Neural cell (in vitro differentiated cells): Measurements from ENCODE around the gene COL18A1. TPM values are rescaled to one million over a fixed set of nuclear protein-coding genes. Genes with fewer than 3 reads are reported as not detected.

Experiments
- H2AFZ ChIP-seq: fragments of 200-600, 300-800 bp; sonication (generic), shearing (Covaris generic); 2 replicates; pipeline ENCODE4 v1.6.0; 2014; ENCODE audit warnings: low read depth, mild to moderate bottlenecking, antibody characterized with exemption, low read length, moderate library complexity
- H3F3A ChIP-seq: fragments of 200-600 bp; shearing (Covaris generic); 2 replicates; pipeline ENCODE4 v1.6.1; 2016; ENCODE audit warnings: mild to moderate bottlenecking, moderate library complexity, mixed read lengths, antibody characterized with exemption, low read length; ENCODE audit not compliant: insufficient read depth, poor library complexity, severe bottlenecking
- H3K27ac ChIP-seq: fragments of 200-600, 300-800 bp; sonication (generic), shearing (Covaris generic); 2 replicates; pipeline ENCODE4 v1.5.1; 2014; ENCODE audit warnings: mild to moderate bottlenecking, low read length, moderate library complexity
- H3K27me3 ChIP-seq: fragments of 300-800, 200-600 bp; sonication (generic), shearing (Covaris generic); 2 replicates; pipeline ENCODE4 v1.6.0; 2014; ENCODE audit warnings: mild to moderate bottlenecking, low read depth, low read length, moderate library complexity; ENCODE audit not compliant: insufficient read depth
- H3K36me3 ChIP-seq: fragments of 300-800, 200-600 bp; sonication (generic), shearing (Covaris generic); 2 replicates; pipeline ENCODE4 v1.5.1; 2014; ENCODE audit warnings: mild to moderate bottlenecking, antibody characterized with exemption, low read length, moderate library complexity; ENCODE audit not compliant: insufficient read depth
- H3K4me2 ChIP-seq: fragments of 300-800, 200-600 bp; sonication (generic), shearing (Covaris generic); 2 replicates; pipeline ENCODE4 v1.6.0; 2014; ENCODE audit warnings: mild to moderate bottlenecking, low read length
- H3K4me3 ChIP-seq: fragments of 300-800, 200-600 bp; sonication (generic), shearing (Covaris generic); 2 replicates; pipeline ENCODE4 v1.5.1; 2014; ENCODE audit warnings: mild to moderate bottlenecking, low read length, moderate library complexity
- H3K79me2 ChIP-seq: fragments of 200-600 bp; shearing (Covaris generic); replicated peaks from 2 replicates; pipeline ENCODE4 v1.6.0; 2014; ENCODE audit warnings: mild to moderate bottlenecking, low read length, moderate library complexity; ENCODE audit not compliant: insufficient read depth
- H3K9ac ChIP-seq: fragments of 300-800, 200-600 bp; sonication (generic), shearing (Covaris generic); 2 replicates; pipeline ENCODE4 v1.6.1; 2016; ENCODE audit warnings: mild to moderate bottlenecking, low read length, mixed read lengths
- H3K9me2 ChIP-seq: fragments of 200-600 bp; shearing (Covaris generic); 2 replicates; pipeline ENCODE4 v1.6.1; 2016; ENCODE audit warnings: mild to moderate bottlenecking, low read length, mixed read lengths; ENCODE audit not compliant: insufficient read depth
- H3K9me3 ChIP-seq: fragments of 200-600, 300-800 bp; sonication (generic), shearing (Covaris generic); 2 replicates; pipeline ENCODE4 v1.6.1; 2016; ENCODE audit warnings: mild to moderate bottlenecking, mixed run types, low read length, moderate library complexity, mixed read lengths
- H4K20me1 ChIP-seq: fragments of 200-600 bp; shearing (Covaris generic); 2 replicates; pipeline ENCODE4 v1.6.1; 2016; ENCODE audit warnings: mild to moderate bottlenecking, mixed run types; ENCODE audit not compliant: insufficient read depth
- EZH2 ChIP-seq: fragments of 200-600, 300-800 bp; shearing (Covaris generic), sonication (generic); IDR thresholded peaks from 2 replicates; pipeline ENCODE4 v1.6.1; 2014; ENCODE audit warnings: antibody characterized with exemption, low read length, borderline replicate concordance, mild to moderate bottlenecking; ENCODE audit not compliant: insufficient read depth, poor library complexity, severe bottlenecking
- POLR2AphosphoS5 ChIP-seq: IDR thresholded peaks from 2 replicates; pipeline ENCODE4 v1.6.1; 2012
- RAD21 ChIP-seq: fragments of 450-650 bp; conservative IDR thresholded peaks from 2 replicates; pipeline ENCODE4 v1.6.1; 2014; ENCODE audit warnings: antibody characterized with exemption, mild to moderate bottlenecking, moderate library complexity
- SMC3 ChIP-seq: fragments of 450-650 bp; conservative IDR thresholded peaks from 2 replicates; pipeline ENCODE4 v1.6.1; 2014; ENCODE audit warnings: antibody characterized with exemption, mild to moderate bottlenecking, moderate library complexity; ENCODE audit not compliant: poor library complexity
- TAF1 ChIP-seq: IDR thresholded peaks from 2 replicates; pipeline ENCODE4 v1.6.1; 2012; ENCODE audit warnings: low read depth
- polyA plus RNA-seq: library from polyadenylated mRNA; depleted of rRNA; stranded (reverse); fragments of >200 nt; gene quantifications from 2 replicates; pipeline ENCODE4 v1.2.3, GENCODE V29; 2014
- small RNA-seq, 3 experiments: library from RNA; depleted of rRNA; stranded (forward); fragments of <200 nt; gene quantifications; one replicate each; pipeline ENCODE3, GENCODE V24; 2012
- TF ChIP-seq, protein P1 (sequence below): IDR thresholded peaks from 2 replicates; pipeline ENCODE4 v1.6.1; 2012; ENCODE audit warnings: borderline replicate concordance

Gene COL18A1
- polyA plus RNA-seq, 1 donor from 2014 or later = 2.5 TPM

- H3K9ac ChIP-seq = no peak overlapping the region
- no peak overlapping the region for H3K4me3 ChIP-seq
- no peaks in the 10 kb centered on the region for H3F3A ChIP-seq
- H4K20me1 ChIP-seq = no peaks in the 10 kb centered on the region
- no peak for TF ChIP-seq POLR2AphosphoS5
- TF ChIP-seq TAF1 = no peak
- H3K79me2 ChIP-seq = no peaks in the 10 kb centered on the region
- H3K27ac ChIP-seq = no peak overlapping the region
- peaks cover under 1% of the 10 kb centered on the region for H3K9me3 ChIP-seq
- H3K9me2 ChIP-seq = no peaks in the 10 kb centered on the region
- H3K4me2 ChIP-seq = no peak overlapping the region
- H3K27me3 ChIP-seq = no peaks in the 10 kb centered on the region
- no peaks in the 10 kb centered on the region for H3K36me3 ChIP-seq
- no peak overlapping the region for H2AFZ ChIP-seq
Measured at GRCh38 chr21:45562402-45562801, 157.4 kb downstream of the COL18A1 start.

DNA sequence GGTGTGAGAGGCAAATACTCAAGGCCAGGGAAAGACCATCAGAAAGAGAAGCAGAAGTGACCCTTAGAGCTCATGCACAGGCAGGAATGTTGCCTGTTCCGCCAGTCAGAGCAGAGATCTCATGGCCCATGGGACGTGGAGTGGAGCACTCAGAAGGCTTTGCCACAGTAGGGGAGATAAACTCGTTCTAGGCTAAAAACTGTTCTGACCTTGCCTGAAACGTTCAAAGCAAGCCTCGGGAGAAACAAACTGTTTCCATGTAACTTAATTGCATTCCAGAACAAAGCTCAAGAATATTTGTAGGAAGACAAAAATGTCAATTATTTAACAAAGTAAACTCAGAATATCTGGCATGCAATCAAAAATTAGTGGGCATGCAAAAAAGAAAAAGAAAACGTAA, 158.0 kb downstream of the COL18A1 start:
- no peak overlapping the region for H3K9ac ChIP-seq
- TF ChIP-seq TAF1 (no peak), RAD21 (no peak), EZH2 (no peak), POLR2AphosphoS5 (no peak), SMC3 (no peak)
- TF ChIP-seq, protein P1, sequence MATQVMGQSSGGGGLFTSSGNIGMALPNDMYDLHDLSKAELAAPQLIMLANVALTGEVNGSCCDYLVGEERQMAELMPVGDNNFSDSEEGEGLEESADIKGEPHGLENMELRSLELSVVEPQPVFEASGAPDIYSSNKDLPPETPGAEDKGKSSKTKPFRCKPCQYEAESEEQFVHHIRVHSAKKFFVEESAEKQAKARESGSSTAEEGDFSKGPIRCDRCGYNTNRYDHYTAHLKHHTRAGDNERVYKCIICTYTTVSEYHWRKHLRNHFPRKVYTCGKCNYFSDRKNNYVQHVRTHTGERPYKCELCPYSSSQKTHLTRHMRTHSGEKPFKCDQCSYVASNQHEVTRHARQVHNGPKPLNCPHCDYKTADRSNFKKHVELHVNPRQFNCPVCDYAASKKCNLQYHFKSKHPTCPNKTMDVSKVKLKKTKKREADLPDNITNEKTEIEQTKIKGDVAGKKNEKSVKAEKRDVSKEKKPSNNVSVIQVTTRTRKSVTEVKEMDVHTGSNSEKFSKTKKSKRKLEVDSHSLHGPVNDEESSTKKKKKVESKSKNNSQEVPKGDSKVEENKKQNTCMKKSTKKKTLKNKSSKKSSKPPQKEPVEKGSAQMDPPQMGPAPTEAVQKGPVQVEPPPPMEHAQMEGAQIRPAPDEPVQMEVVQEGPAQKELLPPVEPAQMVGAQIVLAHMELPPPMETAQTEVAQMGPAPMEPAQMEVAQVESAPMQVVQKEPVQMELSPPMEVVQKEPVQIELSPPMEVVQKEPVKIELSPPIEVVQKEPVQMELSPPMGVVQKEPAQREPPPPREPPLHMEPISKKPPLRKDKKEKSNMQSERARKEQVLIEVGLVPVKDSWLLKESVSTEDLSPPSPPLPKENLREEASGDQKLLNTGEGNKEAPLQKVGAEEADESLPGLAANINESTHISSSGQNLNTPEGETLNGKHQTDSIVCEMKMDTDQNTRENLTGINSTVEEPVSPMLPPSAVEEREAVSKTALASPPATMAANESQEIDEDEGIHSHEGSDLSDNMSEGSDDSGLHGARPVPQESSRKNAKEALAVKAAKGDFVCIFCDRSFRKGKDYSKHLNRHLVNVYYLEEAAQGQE = no peak
- no peaks in the 10 kb centered on the region for H4K20me1 ChIP-seq
- H3K79me2 ChIP-seq = no peaks in the 10 kb centered on the region
- no peaks in the 10 kb centered on the region for H3K9me2 ChIP-seq
- H3K9me3 ChIP-seq = peaks cover 4% of the 10 kb centered on the region
- no peak overlapping the region for H3K4me2 ChIP-seq
- H3K27ac ChIP-seq = no peak overlapping the region
- H3F3A ChIP-seq = no peaks in the 10 kb centered on the region
- H3K36me3 ChIP-seq = no peaks in the 10 kb centered on the region
- H3K4me3 ChIP-seq = no peak overlapping the region
- no peak overlapping the region for H2AFZ ChIP-seq
- H3K27me3 ChIP-seq = no peaks in the 10 kb centered on the region

Small RNAs within 50 kb of the gene (small RNA-seq; reads per million reads assigned to genes)
- gene MIR6815 (0 to 0.76 (median 0) reads per million in 3 experiments), gene MTCO1P3 (0 to 0.03 (median 0.03) reads per million in 3 experiments)

Other genes with a start within 250 kb of the COL18A1 start
- 25.4 and 41.7 TPM in 2 replicates for gene POFUT2, start 117.3 kb upstream of the COL18A1 start, polyA plus RNA-seq
- 2.9 and 5.6 TPM in 2 replicates for gene SLC19A1, start 137.3 kb downstream of the COL18A1 start, polyA plus RNA-seq
- 0.46 and 1.7 TPM in 2 replicates for gene PCBP3, start 238.6 kb downstream of the COL18A1 start, polyA plus RNA-seq